Mammary epithelial cell (primary cell): ENCODE results near the gene PNLIPRP3.

Experiments
- EZH2 ChIP-seq: IDR thresholded peaks from 2 replicates; pipeline ENCODE4 v1.6.1; 2012; ENCODE audit warnings: low read length, inconsistent platforms, borderline replicate concordance
- TF ChIP-seq, protein P1 (sequence below), 2 donors: IDR thresholded peaks in 1 of 2; conservative IDR thresholded peaks in 1 of 2; 2 replicates each; pipeline ENCODE4 v1.5.1; 2011 to 2012; ENCODE audit warnings: inconsistent platforms in 2 of 2, low read length in 2 of 2, mild to moderate bottlenecking in 2 of 2, control low read depth in 1 of 2, low read depth in 1 of 2; ENCODE audit not compliant: insufficient read depth in 1 of 2; ENCODE audit errors: extremely low read depth in 1 of 2

DNA sequence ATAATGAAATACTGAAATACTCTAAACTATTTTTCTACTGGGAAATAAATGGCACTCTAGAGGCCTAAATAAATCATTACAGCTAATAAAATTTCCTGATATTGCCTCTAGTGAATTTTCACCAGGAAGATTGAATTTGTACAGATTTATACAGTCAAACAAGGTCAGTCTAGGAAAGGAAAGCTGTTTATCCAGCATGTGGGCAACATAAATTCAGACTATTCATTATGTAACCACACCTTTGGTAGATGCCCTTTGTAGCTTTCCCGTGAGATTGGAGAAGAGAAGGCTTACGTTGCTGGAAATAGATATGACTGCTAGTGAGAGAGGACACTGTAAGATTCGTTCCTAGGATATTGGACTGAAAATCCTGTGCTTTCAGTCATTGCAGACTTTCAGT, 82.9 kb downstream of the PNLIPRP3 start:
- TF ChIP-seq, protein P1, sequence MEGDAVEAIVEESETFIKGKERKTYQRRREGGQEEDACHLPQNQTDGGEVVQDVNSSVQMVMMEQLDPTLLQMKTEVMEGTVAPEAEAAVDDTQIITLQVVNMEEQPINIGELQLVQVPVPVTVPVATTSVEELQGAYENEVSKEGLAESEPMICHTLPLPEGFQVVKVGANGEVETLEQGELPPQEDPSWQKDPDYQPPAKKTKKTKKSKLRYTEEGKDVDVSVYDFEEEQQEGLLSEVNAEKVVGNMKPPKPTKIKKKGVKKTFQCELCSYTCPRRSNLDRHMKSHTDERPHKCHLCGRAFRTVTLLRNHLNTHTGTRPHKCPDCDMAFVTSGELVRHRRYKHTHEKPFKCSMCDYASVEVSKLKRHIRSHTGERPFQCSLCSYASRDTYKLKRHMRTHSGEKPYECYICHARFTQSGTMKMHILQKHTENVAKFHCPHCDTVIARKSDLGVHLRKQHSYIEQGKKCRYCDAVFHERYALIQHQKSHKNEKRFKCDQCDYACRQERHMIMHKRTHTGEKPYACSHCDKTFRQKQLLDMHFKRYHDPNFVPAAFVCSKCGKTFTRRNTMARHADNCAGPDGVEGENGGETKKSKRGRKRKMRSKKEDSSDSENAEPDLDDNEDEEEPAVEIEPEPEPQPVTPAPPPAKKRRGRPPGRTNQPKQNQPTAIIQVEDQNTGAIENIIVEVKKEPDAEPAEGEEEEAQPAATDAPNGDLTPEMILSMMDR (conservative IDR thresholded peaks at IDR 0.05 in 1 of 2, IDR thresholded peaks at IDR 0.05 in 1 of 2; ENCODE audit: extremely low read depth in 1 of 2, insufficient read depth in 1 of 2, low read depth in 1 of 2, low read length in 2 of 2), result no peak
- TF ChIP-seq EZH2, result no peak
